ENCODE results near the gene CBX8.

Gene CBX8

DNA sequence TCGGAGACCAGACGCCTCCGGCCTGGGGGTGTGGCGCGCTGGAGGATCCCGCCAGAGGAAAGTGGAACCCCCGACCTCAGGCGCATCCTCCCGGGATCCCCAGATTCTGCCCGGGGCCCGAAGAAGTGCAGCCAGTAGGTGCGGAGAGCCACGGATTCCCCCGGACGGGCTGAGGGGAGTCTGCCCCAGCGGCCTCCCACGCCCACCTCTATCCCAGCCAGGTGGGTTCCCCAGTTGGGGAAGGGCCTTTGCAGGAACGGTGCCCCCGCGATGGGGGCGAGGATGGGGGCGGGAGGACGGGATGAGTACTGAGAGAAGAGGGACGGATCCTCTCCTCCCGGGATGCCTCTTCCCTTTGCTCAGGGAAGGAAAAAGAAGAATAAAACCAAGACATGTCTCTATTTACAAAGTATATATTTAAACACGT lies 5.1 kb downstream of the CBX8 start:
- DNase-seq = no peak

DNA sequence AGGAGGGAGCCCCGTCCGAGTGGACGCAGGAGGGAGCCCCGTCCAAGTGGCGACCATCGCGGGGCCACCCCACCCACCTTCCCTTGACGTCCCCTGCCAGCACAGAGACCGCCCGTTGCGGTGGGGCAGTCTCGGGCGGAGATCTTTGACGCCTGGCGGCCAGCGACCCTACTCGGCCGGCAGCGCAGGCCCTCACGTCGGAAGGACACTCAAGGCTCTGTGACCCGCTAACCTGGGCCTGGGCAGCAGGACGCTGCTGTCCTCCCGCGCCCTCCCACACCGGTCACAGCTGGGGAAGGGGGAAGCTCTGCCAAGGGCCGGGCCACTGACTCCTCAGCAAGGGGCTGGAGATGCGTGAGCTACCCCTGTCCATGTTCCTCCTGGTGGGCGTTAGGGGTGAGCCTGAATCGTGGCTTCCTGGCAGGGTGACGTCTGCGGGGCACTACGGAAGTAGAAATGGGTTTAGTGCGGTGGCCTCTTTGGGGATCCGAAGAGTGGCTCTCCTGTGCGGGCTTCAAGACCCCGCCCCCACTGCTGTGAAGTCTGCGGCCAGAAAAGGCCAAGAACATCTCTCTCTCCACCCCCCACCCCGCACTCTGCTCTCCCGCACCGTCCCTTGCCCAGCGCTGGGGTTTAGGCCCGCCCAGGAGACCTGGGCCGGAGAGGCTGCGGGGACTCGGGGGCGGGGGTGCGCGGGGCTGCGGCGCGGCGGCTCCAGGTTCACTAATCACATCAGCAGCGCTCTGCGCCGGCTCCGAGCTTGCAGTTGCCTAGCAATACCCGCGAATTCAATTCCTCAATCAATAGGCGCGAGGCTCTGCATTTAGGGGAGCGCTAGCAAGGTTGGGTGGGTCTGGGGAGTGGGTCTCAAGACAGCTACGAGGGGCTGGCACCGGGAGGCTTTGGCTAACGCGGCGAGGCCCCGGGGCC lies 5.8 kb downstream of the CBX8 start:
- peak; percentile 70 for DNase-seq

DNA sequence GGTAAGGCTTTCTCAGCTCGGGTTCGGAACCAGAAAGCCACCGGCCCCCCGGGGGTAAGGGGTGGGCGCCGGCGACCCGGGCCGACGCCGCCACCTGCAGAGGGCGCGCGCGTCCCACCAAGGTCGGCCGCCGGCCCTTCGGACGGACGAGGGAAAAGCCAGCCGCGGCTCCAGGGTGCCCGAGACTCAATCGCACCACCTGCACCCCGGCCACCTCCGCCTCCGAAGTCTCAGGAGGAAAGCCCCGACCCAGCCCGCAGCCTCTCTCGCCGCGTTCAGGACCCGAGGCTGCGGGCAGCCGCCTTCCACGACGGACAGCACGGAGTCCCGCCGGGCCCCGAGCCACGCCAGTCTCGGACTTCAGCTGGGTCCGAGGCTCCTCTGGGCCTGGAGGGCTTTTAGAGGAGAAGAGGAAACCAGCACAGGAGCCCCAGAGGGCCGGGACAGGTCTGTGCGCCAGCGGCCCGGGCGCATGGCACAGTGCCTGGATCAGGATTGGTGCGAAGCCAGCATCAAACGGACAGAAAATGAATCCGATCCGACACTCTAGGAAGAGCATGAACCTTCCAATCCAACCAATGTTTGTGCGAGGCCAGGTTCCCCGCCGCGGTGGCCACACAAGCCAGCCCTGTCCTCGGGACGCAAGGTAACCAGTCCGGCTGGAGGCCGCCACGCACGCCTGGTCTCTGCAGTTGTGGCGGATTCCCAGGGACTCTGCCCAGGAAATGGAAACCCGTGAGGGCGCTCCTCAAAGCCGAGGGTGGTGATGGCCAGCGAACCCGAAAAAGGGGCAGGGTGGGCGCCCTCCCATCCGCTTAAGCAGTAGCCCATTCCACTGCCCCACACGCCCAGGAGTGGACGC lies 6.7 kb downstream of the CBX8 start:
- peak; percentile 90 for DNase-seq

DNA sequence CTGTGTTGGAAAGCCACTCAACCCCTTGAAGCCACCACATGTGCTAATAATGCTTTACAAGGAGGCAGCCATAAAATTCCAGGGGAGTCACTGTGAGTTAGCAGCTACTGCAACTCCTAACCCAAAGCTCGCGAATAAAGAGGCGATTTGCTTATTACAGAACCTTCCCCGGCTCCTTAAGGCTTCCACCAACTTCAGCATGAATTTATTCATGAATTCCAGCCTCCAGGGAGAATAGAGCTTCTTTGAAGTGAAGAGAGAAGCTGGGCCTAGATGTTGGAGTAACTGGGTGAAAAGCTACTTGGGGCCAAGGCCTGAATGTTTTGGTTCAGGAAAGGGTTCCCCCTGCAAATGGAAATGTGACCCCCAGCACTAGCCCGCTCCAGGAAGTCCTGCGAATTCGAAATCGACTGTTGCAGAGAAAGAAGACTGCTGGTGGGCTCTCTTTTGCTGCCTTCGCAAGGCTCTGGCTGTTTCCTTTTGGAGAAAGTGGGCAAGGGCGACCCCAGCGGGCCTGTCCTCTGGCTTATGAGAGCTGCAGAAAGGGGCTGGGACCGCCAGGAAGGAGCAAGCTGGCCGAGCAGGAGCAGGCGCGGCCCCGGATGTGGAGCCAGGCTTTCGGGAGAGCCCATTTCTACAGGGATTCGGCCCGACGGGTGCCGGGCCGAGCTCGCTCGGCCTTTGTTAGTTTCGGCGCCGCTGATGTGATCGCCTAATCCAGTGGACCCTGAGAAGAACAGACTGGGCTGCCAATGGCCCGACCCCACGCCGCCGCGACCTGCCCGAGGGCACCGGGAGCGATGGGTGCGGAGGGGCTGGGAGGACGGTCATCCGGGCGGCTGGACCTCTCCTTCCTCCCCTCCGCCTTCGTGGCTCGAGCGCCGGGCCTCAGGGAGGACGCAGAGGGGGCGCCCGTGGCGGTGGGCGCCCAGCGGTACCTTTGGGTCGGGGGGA lies 7.6 kb downstream of the CBX8 start:
- DNase-seq = peak; percentile 74

DNA sequence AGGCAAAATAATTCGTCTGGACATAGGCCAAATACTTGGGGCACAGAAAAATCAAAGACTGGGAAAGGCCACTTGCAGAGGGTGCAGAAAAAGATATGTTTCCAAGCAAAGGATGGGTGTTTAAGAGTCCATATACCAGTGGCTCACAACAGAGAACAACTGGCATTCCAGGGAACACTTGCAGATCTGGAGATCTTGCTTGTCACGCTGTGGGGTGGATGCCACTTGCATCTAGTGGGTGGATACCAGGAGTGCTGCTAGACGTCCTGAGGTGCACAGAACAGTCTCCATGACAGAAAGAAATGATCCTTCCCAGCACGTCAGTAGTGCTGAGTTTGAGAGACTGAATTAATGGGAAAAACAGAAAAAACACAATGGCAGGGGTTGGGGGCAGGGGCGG lies 8.4 kb downstream of the CBX8 start:
- DNase-seq = no peak

DNA sequence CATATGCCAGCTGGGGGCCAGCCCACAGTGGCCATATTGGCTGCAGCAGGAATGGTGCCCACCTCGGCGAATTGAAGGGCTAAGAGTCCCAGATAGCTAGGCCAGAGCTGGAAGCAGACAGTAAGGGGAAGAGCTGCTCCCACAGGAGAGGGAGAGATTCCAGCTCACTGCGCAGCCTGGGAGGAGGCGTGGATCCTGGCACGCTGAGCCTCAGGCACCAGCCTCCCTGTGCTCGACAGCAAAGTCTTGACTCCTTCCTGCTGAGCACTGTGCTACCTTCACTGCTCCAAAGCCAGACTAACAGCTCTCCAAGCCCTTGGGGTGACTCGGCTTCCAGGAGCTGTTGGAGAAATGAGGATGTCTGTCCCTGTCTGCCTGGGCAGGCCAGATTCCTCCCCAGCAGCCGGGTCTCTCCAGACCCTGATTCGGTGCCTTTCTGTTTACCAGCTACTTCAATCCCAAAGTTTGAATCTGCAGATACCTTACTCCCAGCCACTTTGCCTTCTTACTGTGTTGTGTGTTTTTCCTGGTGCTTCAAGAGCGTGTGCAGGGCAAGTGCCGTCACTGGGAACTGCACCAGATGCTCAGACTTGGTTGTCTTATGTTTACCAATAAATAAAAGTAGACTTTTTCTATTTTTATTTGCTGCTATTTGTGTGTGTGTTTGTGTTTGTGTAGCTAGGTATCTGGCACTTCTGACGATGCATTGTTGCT lies 9.8 kb downstream of the CBX8 start:
- no peak for DNase-seq

DNA sequence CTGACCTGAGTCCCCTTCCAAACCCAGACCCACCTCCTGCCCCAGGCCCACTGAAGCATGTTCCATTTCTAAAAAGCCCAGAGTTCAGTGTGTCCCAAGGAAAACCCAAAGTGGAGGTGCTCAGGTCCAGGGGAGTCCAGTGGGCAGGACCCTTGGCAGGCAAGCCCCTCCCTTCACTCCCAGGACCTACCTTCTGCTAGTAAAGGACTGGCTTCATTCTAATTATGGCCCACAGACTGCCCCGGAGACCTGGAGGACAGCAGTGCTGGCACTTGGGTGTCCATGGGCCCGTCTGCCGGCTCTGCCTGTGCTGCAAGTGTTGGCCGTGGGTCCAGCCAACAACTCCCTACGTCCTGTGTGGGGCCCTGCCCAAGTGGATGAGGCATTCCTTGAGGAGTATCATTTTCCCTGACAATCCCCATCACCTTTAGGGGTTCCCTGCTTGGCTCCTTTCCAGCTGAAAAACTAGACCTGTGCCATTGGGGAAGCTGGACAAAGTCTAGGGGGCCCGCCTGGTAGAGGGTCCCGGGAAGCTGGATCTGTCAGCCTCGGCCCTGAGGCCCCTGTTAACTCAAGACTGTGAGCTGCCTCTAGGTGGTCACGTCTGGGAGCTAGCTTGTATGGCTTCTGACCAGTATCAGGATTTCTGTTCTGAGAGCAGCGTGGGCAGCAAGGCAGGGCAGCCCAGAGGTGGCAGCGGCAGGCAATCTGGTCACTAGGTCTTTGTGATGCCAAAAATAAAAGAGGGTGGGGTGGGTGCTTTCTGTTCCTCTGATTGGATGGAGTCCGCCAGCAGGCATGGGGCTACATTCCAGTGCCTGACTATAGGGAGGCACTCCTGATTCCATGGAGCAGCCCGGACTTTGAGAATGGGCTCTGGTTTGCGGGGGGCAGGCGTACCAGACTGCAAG lies 10.7 kb downstream of the CBX8 start:
- no peak for DNase-seq

DNA sequence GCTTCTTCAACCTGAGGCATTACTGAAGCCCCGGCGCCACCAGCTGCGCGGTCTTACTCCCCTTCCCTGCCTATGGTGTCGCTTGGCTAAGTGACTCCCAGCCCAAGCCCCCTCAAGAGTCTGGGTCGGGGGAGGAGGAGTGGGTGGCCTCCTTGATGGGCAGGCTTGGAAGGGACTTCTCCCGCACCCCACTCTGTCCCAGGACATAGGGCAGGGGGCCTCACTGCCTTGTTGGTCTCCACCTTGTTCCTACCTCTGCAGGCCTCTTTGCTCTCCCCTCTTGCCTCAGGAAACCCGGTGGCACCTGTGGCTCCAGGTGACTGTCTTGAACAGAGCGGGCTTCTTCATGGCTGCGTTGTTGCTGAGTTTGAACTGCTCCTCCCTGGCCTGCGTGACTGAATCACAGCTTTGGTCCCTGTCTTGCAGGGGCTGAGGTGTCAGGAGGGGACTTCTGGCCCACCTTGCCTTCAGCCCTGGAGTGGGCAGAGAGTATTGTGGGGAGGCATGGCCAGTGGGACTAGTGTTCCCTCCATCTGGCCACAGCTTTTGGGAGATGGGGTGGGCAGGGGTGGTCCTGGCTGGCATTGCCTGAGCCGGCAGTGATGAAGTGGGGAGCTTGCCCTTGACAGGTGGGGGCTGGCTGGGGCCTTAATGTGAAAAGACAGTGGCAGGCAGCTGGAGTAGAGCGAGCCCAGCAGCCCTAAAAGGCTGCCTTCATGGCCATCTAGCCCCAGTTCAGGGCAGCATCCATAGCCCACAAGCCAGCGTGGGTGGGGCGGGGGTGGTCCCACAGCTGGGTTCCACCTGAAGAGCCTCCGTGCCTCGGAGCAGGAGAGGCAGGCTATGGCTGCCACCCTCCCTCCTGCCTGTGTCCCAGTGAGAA lies 11.6 kb downstream of the CBX8 start:
- no peak for DNase-seq

DNA sequence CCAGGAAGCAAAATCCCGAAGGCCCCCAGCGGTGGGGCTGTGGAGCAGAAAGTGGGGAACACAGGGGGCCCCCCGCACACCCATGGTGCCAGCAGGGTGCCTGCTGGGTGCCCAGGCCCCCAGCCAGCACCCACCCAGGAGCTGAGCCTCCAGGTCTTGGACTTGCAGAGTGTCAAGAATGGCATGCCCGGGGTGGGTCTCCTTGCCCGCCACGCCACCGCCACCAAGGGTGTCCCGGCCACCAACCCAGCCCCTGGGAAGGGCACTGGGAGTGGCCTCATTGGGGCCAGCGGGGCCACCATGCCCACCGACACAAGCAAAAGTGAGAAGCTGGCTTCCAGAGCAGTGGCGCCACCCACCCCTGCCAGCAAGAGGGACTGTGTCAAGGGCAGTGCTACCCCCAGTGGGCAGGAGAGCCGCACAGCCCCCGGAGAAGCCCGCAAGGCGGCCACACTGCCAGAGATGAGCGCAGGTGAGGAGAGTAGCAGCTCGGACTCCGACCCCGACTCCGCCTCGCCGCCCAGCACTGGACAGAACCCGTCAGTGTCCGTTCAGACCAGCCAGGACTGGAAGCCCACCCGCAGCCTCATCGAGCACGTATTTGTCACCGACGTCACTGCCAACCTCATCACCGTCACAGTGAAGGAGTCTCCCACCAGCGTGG lies 12.4 kb downstream of the CBX8 start:
- DNase-seq = no peak

DNA sequence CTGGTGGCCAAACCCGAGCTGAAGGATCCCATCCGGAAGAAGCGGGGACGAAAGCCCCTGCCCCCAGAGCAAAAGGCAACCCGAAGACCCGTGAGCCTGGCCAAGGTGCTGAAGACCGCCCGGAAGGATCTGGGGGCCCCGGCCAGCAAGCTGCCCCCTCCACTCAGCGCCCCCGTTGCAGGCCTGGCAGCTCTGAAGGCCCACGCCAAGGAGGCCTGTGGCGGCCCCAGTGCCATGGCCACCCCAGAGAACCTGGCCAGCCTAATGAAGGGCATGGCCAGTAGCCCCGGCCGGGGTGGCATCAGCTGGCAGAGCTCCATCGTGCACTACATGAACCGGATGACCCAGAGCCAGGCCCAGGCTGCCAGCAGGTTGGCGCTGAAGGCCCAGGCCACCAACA lies 13.0 kb downstream of the CBX8 start:
- DNase-seq = no peak

DNA sequence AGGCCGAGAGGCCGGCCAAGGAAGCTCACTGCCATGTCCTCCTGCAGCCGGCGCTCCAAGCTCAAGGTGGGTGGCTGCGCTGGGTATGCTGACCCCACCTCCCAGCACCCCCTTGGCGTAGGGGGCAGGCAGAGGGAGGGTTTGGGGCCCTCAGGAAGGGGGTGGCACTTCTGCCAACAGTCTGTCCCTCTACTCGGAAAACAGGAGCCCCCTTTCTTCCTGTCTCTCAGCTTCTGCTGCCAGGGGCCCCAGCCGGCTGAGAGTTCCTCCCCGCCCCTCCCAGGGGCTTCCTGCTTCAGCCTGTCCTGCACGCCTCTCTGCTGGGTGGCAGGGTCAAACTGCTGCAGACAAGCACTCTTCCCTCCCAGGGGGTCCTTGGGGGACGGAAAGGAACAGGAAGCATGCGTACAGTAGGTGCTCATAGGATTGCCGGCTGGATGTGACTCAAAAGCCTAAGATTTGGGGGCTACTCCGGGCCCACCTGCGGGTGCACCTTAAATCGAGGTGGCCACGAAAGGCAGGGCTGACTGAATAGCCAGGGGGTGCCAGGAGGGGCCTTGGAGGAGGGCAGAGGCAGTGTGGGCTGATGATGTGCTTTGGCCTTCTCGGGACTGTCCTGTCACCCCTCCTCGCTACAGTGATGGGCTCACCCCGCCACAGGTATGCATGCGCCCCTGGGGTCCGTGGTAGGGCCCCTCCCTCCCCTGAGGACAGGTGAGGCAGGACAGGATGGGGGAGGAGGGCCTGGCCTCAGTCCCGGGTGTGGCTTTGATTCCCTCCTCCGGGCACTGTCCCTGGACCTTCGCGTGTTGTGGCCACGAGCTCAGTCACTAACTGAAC lies 14.9 kb downstream of the CBX8 start:
- no peak for DNase-seq

DNA sequence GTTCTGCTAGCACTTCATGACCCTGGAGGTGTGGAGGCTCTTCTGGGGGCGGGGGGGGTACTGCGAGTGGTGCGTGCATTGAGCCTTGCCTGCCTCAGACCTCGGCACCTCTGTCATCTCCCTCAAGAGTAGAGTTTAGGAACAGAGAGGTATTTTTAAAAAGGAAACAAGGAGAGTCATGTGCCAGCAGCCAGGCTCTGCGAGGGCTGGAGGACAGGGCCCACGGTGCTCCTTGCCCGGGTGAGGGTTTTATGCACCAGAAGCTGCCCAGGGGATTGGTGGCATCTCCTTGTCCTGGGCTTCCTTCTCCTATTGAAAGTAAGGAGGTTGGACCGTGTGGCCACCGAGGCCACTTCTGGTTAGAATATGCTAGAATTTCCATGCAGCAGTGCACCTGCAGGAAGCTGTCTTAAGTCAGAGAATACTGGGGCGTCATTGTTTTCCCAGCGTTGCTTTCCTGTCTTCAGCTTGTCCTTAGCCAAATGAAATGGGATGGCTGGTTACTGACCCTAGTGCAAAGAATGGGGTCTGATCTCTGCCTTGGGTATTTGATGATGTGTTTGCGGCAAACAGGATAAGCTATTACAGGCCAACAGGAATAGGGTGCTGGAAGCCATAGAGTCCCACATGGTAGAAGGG lies 15.7 kb downstream of the CBX8 start:
- no peak for DNase-seq

DNA sequence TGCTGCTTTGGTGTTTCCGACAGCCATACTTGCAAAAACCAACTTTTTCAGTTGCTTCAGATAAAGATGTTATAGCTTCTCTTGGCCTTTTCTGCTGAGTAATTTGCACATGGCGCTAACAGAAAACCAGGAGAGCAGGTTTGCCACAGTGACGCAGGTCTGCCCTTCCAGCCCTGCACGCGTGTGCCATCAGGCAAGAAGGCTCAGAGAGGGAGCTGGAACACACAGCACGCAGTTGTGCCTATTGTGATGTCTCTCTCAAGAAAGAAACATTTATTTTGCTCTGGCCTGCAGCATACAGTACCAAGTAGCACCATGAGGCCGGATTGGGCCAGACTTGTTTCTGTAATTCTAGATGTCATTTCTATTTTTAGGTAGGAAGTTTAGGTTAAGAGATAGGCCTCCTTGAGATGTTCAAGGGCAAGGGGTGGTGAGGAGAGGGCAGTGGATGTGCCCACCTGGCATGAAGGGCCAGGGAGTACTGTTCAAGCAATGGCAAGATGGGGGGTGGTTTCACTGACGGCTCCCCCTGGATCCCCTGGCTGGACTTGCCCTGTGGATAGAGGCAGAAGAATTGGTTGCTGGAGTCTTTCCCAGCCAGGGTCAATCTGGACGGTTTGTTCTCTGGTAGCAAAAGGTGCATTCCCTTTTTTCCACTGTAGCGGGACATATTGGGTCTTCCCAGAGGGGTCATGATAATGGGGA lies 17.1 kb downstream of the CBX8 start:
- no peak for DNase-seq

DNA sequence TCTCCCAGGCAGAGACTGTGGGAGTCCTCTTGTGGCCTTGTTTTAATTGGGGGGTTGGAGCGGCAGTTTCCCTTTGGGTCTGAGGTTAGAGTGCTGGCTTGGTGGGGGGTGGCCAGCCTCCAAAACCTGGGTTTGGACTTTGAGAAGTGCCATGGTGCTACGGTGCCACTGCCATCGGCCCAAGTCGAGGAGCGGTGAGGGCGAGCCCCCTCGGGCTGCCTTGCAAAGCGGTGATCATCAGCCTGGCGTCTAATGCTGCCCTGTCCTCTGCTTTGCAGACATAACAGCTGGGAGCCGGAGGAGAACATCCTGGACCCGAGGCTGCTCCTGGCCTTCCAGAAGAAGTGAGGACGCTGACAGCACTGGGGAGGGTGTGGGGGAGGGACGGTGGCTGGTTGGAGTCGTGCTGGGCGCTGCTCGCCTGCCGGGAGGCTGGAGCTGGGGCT lies 17.8 kb downstream of the CBX8 start:
- DNase-seq = no peak

DNA sequence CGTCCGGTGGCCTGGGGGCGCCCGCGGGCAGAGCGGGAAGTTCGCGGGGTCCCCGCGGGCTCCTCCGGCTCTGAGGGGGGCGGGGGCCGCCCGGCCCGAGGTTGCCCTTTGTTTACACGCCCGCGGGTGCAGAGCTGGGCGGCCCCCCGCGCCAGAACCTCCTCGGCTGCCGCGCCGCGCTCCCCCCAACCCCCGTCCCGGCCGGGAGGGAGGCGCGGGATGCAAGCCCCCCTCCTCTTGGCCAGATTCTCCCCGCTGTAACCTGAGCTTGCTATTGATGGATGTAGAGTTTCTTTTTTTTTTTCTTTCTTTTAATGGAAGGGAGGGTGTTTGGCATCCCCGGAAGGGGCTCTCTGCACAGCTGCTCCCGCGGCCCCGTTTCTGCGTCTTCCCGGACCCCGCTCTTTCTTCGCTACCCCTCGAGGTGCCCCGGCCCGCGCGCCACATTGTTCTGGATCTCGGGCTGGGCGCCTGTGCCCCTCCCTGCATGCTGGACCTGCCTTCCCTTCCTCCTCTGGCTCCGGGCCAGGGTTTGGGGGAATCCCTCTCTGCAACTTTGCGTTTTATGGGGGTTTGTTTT lies 18.3 kb downstream of the CBX8 start:
- DNase-seq = peak; percentile 82

DNA sequence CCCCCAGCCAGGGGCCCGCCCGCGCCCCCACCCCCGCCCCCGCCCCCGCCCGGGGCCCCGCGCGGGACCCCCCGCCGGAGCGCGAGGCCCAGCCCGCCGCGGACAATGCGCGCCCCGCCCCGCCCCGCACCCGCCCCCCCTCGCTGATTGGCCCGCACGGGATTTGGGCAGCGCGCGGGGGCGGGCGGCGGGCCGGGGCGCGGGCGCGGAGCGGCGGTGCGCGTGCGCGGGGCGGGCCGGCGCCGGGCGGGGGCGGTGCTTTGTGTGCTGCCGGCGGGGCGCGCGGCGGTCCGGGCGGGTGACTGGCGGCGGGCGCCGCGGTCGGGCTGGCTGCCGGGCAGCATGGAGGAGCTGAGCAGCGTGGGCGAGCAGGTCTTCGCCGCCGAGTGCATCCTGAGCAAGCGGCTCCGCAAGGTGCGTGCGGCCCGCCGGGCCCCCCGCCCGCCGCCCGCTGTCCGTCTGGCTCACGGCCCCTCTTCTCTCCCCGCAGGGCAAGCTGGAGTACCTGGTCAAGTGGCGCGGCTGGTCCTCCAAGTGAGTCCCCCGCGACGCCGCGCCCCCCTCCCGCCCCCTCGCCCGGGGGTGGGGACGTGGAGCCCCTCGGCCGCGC lies 18.9 kb downstream of the CBX8 start, which contains the start of gene CBX2:
Gene CBX2, plus strand, starts transcription at position 255 of the 610 bp plus-strand sequence. Its CDS starts 88 bp downstream, at position 343.
- peak; percentile 72 for DNase-seq
